ENCODE results near the gene TSSC4. TPM values are rescaled to one million over a fixed set of nuclear protein-coding genes. Genes with fewer than 3 reads are reported as not detected.

TSSC4 gene
- total RNA-seq, 1 donor from 2014 or later = 70.8 TPM

DNA sequence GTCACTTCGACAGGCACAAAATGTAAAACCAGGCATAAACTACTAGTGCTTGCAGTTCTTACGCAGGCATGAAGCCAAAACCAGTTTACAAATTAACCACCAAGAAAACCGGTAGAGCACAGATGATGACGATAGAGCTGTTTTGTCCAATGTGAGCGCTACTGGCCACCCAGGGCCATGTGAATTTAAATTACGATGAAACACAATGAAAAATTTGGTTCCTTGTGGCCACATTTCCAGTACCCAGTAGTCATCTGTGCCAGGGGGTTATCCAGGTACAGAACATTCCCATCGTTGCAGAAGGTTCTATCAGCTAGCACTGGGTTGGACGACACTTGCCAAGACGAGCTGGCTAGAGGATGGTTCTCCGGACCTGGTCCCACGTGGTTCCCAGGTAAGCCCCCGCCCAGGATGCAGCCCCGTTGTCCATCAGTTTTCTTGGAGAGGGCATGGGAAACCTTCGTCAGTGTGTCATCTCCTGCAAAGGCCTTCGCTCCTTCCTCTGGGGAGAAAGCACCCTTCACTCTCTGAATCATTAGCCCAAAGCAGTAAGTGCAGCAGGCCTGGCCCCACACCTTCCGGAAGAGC, 24.5 kb upstream of the TSSC4 start:
- intact Hi-C loops (cut with micrococcal nuclease) = loop anchor here (10.0 kb wide), 1 partner anchor 521 kb away; the partner anchor contains the start of gene LSP1
- Mint-ChIP-seq H3K9me3 (no peaks in the 10 kb centered on the region), H3K36me3 (ENCODE audit: low read depth) (peaks cover 4% of the 10 kb centered on the region), H3K27me3 (ENCODE audit: insufficient read depth) (peaks cover 4% of the 10 kb centered on the region), H3K27ac (peak overlapping the region; percentile 55), H3K4me3 (peak overlapping the region; percentile 70), H3K4me1 (ENCODE audit: low read depth) (peaks cover 10% of the 10 kb centered on the region)
- DNase-seq (ENCODE audit: low spot score) = no peak

DNA sequence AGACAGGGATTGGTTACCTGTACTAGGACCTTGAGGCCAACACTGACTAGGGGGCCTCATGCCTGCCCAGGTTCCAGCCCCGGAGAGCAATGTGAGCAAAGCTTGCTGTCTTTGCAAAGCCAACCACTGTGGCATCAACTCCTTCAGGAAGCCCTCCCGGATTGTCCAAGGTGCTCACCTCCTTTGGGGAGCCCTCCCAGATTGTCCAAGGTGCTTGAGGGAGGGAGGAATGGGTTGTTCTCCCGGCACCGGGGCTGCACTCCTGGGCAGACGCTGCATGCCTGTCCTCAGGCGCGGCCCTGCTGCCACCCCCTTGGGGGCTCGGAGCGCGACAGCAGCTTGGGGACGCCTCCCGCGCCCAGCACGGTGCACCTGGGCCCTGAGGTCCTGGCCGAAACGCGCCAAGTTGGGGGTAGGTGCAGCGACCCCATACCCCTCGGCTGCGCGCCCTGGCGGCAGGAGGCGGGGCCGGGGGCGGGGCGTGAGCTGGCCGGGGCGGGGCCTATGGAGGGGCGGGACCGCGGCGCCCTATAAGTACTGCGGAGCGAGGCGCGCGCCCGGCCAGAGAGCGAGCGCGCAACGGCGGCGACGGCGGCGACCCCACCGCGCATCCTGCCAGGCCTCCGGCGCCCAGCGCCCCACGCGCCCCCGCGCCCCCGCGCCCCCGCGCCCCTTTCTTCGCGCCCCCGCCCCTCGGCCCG, 23.6 kb upstream of the TSSC4 start, which contains the start of gene CD81:
Gene CD81 (plus strand): TSS at position 560 of the 701 bp plus-strand sequence. CDS start 240 bp downstream, outside the sequence.
- Mint-ChIP-seq H3K27me3 (ENCODE audit: insufficient read depth) (peaks cover 4% of the 10 kb centered on the region), H3K4me3 (peak within 1 kb of the TSS; percentile 90), H3K27ac (peak within 1 kb of the TSS; percentile 87), H3K36me3 (ENCODE audit: low read depth) (peaks cover 7% of the 10 kb centered on the region), H3K9me3 (no peaks in the 10 kb centered on the region), H3K4me1 (ENCODE audit: low read depth) (peaks cover 10% of the 10 kb centered on the region)
- intact Hi-C loops (cut with micrococcal nuclease) = loop anchor here (1.0 to 10.0 kb wide), 5 partner anchors 67 to 525 kb away; partner anchors contain the start of genes LSP1 and TRPM5
- peak; percentile 51 for DNase-seq (ENCODE audit: low spot score)

- peak; percentile 44 for DNase-seq (ENCODE audit: low spot score)
- Mint-ChIP-seq H3K27me3 (ENCODE audit: insufficient read depth) (peaks cover 4% of the 10 kb centered on the region), H3K36me3 (ENCODE audit: low read depth) (peaks cover 7% of the 10 kb centered on the region), H3K27ac (peak overlapping the region; percentile 87), H3K4me3 (peak overlapping the region; percentile 90), H3K9me3 (no peaks in the 10 kb centered on the region), H3K4me1 (ENCODE audit: low read depth) (peaks cover 10% of the 10 kb centered on the region)
- intact Hi-C loops (cut with micrococcal nuclease) = loop anchor here (1.0 to 10.0 kb wide), 6 partner anchors 23 to 525 kb away; partner anchors contain the start of genes LSP1, TRPM5 and TSSC4
These were observed 22.8 kb upstream of the TSSC4 start for GRCh38 chr11:2377511-2378443.

- Mint-ChIP-seq H3K4me3 (peak overlapping the region; percentile 90), H3K27me3 (ENCODE audit: insufficient read depth) (peaks cover 3% of the 10 kb centered on the region), H3K27ac (peak overlapping the region; percentile 87), H3K36me3 (ENCODE audit: low read depth) (peaks cover 7% of the 10 kb centered on the region), H3K9me3 (no peaks in the 10 kb centered on the region), H3K4me1 (ENCODE audit: low read depth) (peaks cover 10% of the 10 kb centered on the region)
- intact Hi-C loops (cut with micrococcal nuclease) = loop anchor here (1.0 to 10.0 kb wide), 2 partner anchors 22 to 524 kb away; partner anchors contain the start of genes LSP1 and TSSC4
- no peak for DNase-seq (ENCODE audit: low spot score)
These were observed 21.9 kb upstream of the TSSC4 start for GRCh38 chr11:2378527-2379210.

- intact Hi-C loops (cut with micrococcal nuclease) = loop anchor here (10.0 kb wide), 1 partner anchor 525 kb away; the partner anchor contains the start of gene LSP1
- DNase-seq (ENCODE audit: low spot score) = no peak
- Mint-ChIP-seq H3K9me3 (no peaks in the 10 kb centered on the region), H3K4me1 (ENCODE audit: low read depth) (peaks cover 11% of the 10 kb centered on the region), H3K27me3 (ENCODE audit: insufficient read depth) (no peaks in the 10 kb centered on the region), H3K4me3 (peak overlapping the region; percentile 90), H3K27ac (peak overlapping the region; percentile 29), H3K36me3 (ENCODE audit: low read depth) (peaks cover 7% of the 10 kb centered on the region)
These were observed 20.9 kb upstream of the TSSC4 start for GRCh38 chr11:2379466-2380174.

DNA sequence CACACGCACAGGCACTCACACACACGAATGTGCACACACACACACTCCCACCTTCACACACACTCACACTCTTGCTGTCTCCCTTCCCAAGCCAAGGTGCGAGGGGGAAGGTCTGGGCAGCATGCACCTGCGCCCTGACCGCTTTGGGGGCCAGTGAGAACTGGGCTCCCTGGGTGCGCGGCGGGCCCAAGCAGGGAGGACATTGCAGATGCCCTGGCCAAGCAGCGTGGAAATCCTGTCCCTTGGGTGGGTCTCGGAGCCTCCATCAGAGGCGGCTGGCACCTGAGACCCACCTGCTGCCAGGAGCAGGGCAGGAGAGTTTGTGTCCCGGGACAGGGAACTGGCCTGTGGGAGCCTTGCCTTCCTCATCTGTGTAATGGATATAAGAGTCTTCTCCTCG, 20.2 kb upstream of the TSSC4 start:
- no peaks in the 10 kb centered on the region for H3K27me3 Mint-ChIP-seq (ENCODE audit: insufficient read depth)
- peaks cover 7% of the 10 kb centered on the region for H3K36me3 Mint-ChIP-seq (ENCODE audit: low read depth)
- H3K27ac Mint-ChIP-seq = peak overlapping the region; percentile 29
- no peaks in the 10 kb centered on the region for H3K9me3 Mint-ChIP-seq
- peak overlapping the region; percentile 90 for H3K4me3 Mint-ChIP-seq
- no peak for DNase-seq (ENCODE audit: low spot score)
- intact Hi-C loops (cut with micrococcal nuclease) = no loop called here
- peaks cover 18% of the 10 kb centered on the region for H3K4me1 Mint-ChIP-seq (ENCODE audit: low read depth)

DNA sequence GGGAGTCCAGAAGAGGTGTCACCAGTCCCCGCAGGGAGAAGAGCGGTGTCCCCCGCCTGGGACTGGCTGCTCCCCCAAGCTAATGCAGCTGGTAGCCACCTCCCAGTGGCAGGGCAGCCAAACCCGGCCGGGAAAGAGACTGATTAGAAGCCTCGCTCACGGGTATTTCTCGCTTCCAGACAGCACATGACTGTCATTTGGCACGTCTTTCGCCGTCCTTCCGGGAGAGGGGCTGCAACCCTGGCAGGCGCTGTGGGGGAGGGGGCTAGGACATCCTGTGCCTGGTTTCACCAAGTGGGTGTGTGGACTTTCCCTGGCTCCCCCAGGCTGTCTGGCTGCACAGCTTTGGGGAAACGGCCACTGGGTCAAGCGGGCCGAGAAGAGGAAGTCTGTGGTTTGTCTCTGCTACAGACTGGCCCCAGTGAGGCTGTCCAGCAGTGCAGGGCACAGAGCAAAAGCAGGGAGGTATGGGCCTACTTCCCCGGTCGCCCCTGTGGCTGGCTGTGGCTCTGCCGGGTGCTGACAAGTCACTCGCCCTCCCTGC, 19.7 kb upstream of the TSSC4 start:
- no peak overlapping the region for H3K27ac Mint-ChIP-seq
- intact Hi-C loops (cut with micrococcal nuclease) = no loop called here
- no peaks in the 10 kb centered on the region for H3K9me3 Mint-ChIP-seq
- DNase-seq (ENCODE audit: low spot score) = no peak
- peaks cover 23% of the 10 kb centered on the region for H3K4me1 Mint-ChIP-seq (ENCODE audit: low read depth)
- no peaks in the 10 kb centered on the region for H3K27me3 Mint-ChIP-seq (ENCODE audit: insufficient read depth)
- peaks cover 7% of the 10 kb centered on the region for H3K36me3 Mint-ChIP-seq (ENCODE audit: low read depth)
- no peak overlapping the region for H3K4me3 Mint-ChIP-seq

GRCh38 chr11:2381494-2382128, 18.9 kb upstream of the TSSC4 start:
- H3K4me3 Mint-ChIP-seq = peak overlapping the region; percentile 33

GRCh38 chr11:2382129-2382517, 18.4 kb upstream of the TSSC4 start:
- Mint-ChIP-seq H3K4me3 (no peak overlapping the region), H3K27ac (no peak overlapping the region), H3K4me1 (ENCODE audit: low read depth) (peaks cover 27% of the 10 kb centered on the region), H3K9me3 (no peaks in the 10 kb centered on the region), H3K36me3 (ENCODE audit: low read depth) (peaks cover 10% of the 10 kb centered on the region), H3K27me3 (ENCODE audit: insufficient read depth) (no peaks in the 10 kb centered on the region)
- no peak for DNase-seq (ENCODE audit: low spot score)
- intact Hi-C loops (cut with micrococcal nuclease) = no loop called here

More at GRCh38 chr11:2381494-2382128, 18.9 kb upstream of the TSSC4 start:
- Mint-ChIP-seq H3K4me1 (ENCODE audit: low read depth) (peaks cover 27% of the 10 kb centered on the region), H3K36me3 (ENCODE audit: low read depth) (peaks cover 10% of the 10 kb centered on the region), H3K27me3 (ENCODE audit: insufficient read depth) (no peaks in the 10 kb centered on the region), H3K9me3 (no peaks in the 10 kb centered on the region), H3K27ac (peak overlapping the region; percentile 67)
- no peak for DNase-seq (ENCODE audit: low spot score)
- intact Hi-C loops (cut with micrococcal nuclease) = no loop called here

- no peaks in the 10 kb centered on the region for H3K27me3 Mint-ChIP-seq (ENCODE audit: insufficient read depth)
- no peaks in the 10 kb centered on the region for H3K9me3 Mint-ChIP-seq
- intact Hi-C loops (cut with micrococcal nuclease) = no loop called here
- DNase-seq (ENCODE audit: low spot score) = no peak
- no peak overlapping the region for H3K4me3 Mint-ChIP-seq
- H3K36me3 Mint-ChIP-seq (ENCODE audit: low read depth) = peaks cover 10% of the 10 kb centered on the region
- peaks cover 27% of the 10 kb centered on the region for H3K4me1 Mint-ChIP-seq (ENCODE audit: low read depth)
- no peak overlapping the region for H3K27ac Mint-ChIP-seq
These were observed 17.4 kb upstream of the TSSC4 start for GRCh38 chr11:2382936-2383851.

Measured in activated T-helper 1 cell treated with anti-CD3 and anti-CD28 coated beads, Interleukin-12 subunit alpha, Interleukin-12 subunit beta, Interleukin-2, Interleukin-4 antibody, amounts not matched to agents 30 ng/mL and 10 ng/mL and 1 ng/mL, durations not matched to agents 14 hours and 24 hours and 36 hours (primary cell).